Left kidney (tissue), 2 donors: ENCODE measurements around the gene C1QTNF4. TPM values are rescaled to one million over a fixed set of nuclear protein-coding genes. Genes with fewer than 3 reads are reported as not detected.
"Not testable (repeated sequence)": the region's sequence is repeated elsewhere in the genome, so short reads cannot be mapped to it uniquely, and the experiment has no call there.

Source experiments
- DNase-seq: peaks from one replicate; pipeline ENCODE4 v3.0.0-alpha.2; 2013
- polyA plus RNA-seq: library from polyadenylated mRNA; unstranded; fragments of 120-200 nt; gene quantifications from one replicate; pipeline ENCODE4 v1.2.1, GENCODE V29; 2013; ENCODE audit not compliant: insufficient read length

C1QTNF4 gene
- polyA plus RNA-seq, 1 donor, result 5.8 TPM

GRCh38 chr11:47569646-47570045 is 24.6 kb downstream of the C1QTNF4 start:
- DNase-seq, result no peak

- DNase-seq, result no peak
Observed at GRCh38 chr11:47566149-47566698, 28.0 kb downstream of the C1QTNF4 start.

GRCh38 chr11:47565340-47566148 is 28.7 kb downstream of the C1QTNF4 start, which contains the start of gene PTPMT1:
Gene PTPMT1 (plus strand): TSS chr11:47565599. CDS start chr11:47565623, 24 bp downstream.
- peak; percentile 65 for DNase-seq

GRCh38 chr11:47564933-47565339 is 29.3 kb downstream of the C1QTNF4 start:
- DNase-seq, result no peak

- DNase-seq, result not testable (repeated sequence)
Observed at GRCh38 chr11:47564366-47564765, 29.8 kb downstream of the C1QTNF4 start.

- DNase-seq, result not testable (repeated sequence)
Observed at GRCh38 chr11:47562393-47562792, 31.8 kb downstream of the C1QTNF4 start.

GRCh38 chr11:47560426-47560825 is 33.8 kb downstream of the C1QTNF4 start:
- DNase-seq, result no peak

GRCh38 chr11:47558695-47559094 is 35.5 kb downstream of the C1QTNF4 start:
- no peak for DNase-seq

GRCh38 chr11:47557004-47557403 is 37.2 kb downstream of the C1QTNF4 start:
- not testable (repeated sequence) for DNase-seq

- DNase-seq, result no peak
Observed at GRCh38 chr11:47553406-47553743, 40.8 kb downstream of the C1QTNF4 start.

- peak; percentile 90 for DNase-seq
Observed at GRCh38 chr11:47552566-47553405, 41.4 kb downstream of the C1QTNF4 start, which contains the start of gene CELF1. Gene CELF1 (minus strand): TSS chr11:47553132. CDS start chr11:47499523, 53,609 bp downstream.

- peak; percentile 40 for DNase-seq
Observed at GRCh38 chr11:47552056-47552565, 42.1 kb downstream of the C1QTNF4 start.

GRCh38 chr11:47551086-47551485 is 43.1 kb downstream of the C1QTNF4 start:
- no peak for DNase-seq

- no peak for DNase-seq
Observed at GRCh38 chr11:47550288-47551047, 43.7 kb downstream of the C1QTNF4 start.

- DNase-seq, result not testable (repeated sequence)
Observed at GRCh38 chr11:47546274-47546673, 47.9 kb downstream of the C1QTNF4 start.

- no peak for DNase-seq
Observed at GRCh38 chr11:47545298-47545697, 48.9 kb downstream of the C1QTNF4 start.

GRCh38 chr11:47541070-47541469 is 53.1 kb downstream of the C1QTNF4 start:
- no peak for DNase-seq

- DNase-seq, result no peak
Observed at GRCh38 chr11:47539681-47540039, 54.6 kb downstream of the C1QTNF4 start.
